ENCODE measurements around the gene SYNE1.

- TF ChIP-seq CTCF (conservative IDR thresholded peaks at IDR 0.05; ENCODE audit: low read length): no peak
- TF ChIP-seq EZH2phosphoT487 (IDR thresholded peaks at IDR 0.05; ENCODE audit: borderline replicate concordance, low read depth, low read length): no peak
These were observed 432.6 kb downstream of the SYNE1 start for GRCh38 chr6:152204591-152204990.

Measured in OCI-LY7 (cell line).